HEK293 (cell line): Measurements from ENCODE around the gene BAG5.
A peak's percentile ranks its signal among the peaks of the same experiment; 100 is the strongest.

Experiments
- CTCF ChIA-PET: fragments of 350-600 bp; formaldehyde crosslinking; extraction: SDS; loops from one replicate; lab custom pipeline; 2021; ENCODE audit warnings: antibody characterized with exemption; lab: Yijun Ruan, JAX
- POLR2A ChIA-PET: fragments of 300-600 bp; formaldehyde crosslinking; extraction: SDS; loops from one replicate; lab custom pipeline; 2020; ENCODE audit warnings: antibody characterized with exemption, inconsistent platforms; lab: Yijun Ruan, JAX
- H3K27ac ChIP-seq: fragments of 200-500 bp; sonication (Bioruptor generic); 2 replicates; pipeline ENCODE4 v1.5.1; 2014; ENCODE audit warnings: low read depth, low read length, control low read depth, inconsistent platforms; ENCODE audit errors: extremely low read depth
- H3K36me3 ChIP-seq, 2 experiments: fragments of 200-500 bp in 1 of 2; sonication (Bioruptor generic) in 1 of 2; 1 replicate in 1 of 2; 2 replicates in 1 of 2; pipeline ENCODE4 v1.5.1; 2014 to 2017; ENCODE audit warnings: inconsistent platforms in 2 of 2, low read length in 2 of 2; ENCODE audit not compliant: control insufficient read depth in 2 of 2, insufficient read depth in 1 of 2
- H3K4me1 ChIP-seq: fragments of 200-500 bp; sonication (Bioruptor generic); 2 replicates; pipeline ENCODE4 v1.5.1; 2014; ENCODE audit warnings: mild to moderate bottlenecking, low read length, inconsistent platforms; ENCODE audit not compliant: control insufficient read depth, insufficient read depth
- H3K4me3 ChIP-seq: 2 replicates; pipeline ENCODE4 v1.5.1; 2011; ENCODE audit warnings: low read depth, mild to moderate bottlenecking, control low read depth, low read length, moderate library complexity
- H3K9me3 ChIP-seq: fragments of 200-500 bp; sonication (Bioruptor generic); 2 replicates; pipeline ENCODE4 v1.5.1; 2014; ENCODE audit warnings: low read depth, low read length, inconsistent platforms; ENCODE audit not compliant: control insufficient read depth, insufficient read depth
- GLIS1 ChIP-seq: fragments of 450-650 bp; formaldehyde crosslinking; IDR thresholded peaks from 2 replicates; pipeline ENCODE4 v1.5.1; 2016; ENCODE audit warnings: missing biosample characterization, missing genetic modification characterization
- IKZF3 ChIP-seq: fragments of 450-650 bp; IDR thresholded peaks from 2 replicates; pipeline ENCODE4 v1.5.0; 2018; ENCODE audit warnings: missing biosample characterization, mild to moderate bottlenecking, missing genetic modification characterization, moderate library complexity
- KLF7 ChIP-seq: fragments of 450-650 bp; formaldehyde crosslinking; IDR thresholded peaks from 2 replicates; pipeline ENCODE4 v1.5.1; 2016; ENCODE audit warnings: missing biosample characterization, missing genetic modification characterization, borderline replicate concordance
- WT1 ChIP-seq: fragments of 450-650 bp; formaldehyde crosslinking; IDR thresholded peaks from 2 replicates; pipeline ENCODE4 v1.5.1; 2016; ENCODE audit warnings: missing biosample characterization, missing genetic modification characterization
- ZBTB21 ChIP-seq: fragments of 450-650 bp; formaldehyde crosslinking; IDR thresholded peaks from 2 replicates; pipeline ENCODE4 v1.5.1; 2017; ENCODE audit warnings: missing biosample characterization, missing genetic modification characterization
- ZNF10 ChIP-seq: fragments of 450-650 bp; formaldehyde crosslinking; IDR thresholded peaks from 2 replicates; pipeline ENCODE4 v1.5.1; 2017; ENCODE audit warnings: missing biosample characterization, missing genetic modification characterization
- ZNF121 ChIP-seq: fragments of 450-650 bp; formaldehyde crosslinking; IDR thresholded peaks from 2 replicates; pipeline ENCODE4 v1.5.1; 2016; ENCODE audit warnings: missing biosample characterization, missing genetic modification characterization
- ZNF140 ChIP-seq: fragments of 450-650 bp; formaldehyde crosslinking; IDR thresholded peaks from 2 replicates; pipeline ENCODE4 v1.5.1; 2016; ENCODE audit warnings: missing biosample characterization, missing genetic modification characterization
- ZNF2 ChIP-seq: fragments of 450-650 bp; formaldehyde crosslinking; IDR thresholded peaks from 2 replicates; pipeline ENCODE4 v1.5.1; 2016; ENCODE audit warnings: missing biosample characterization, missing genetic modification characterization
- ZNF529 ChIP-seq: fragments of 450-650 bp; formaldehyde crosslinking; IDR thresholded peaks from 2 replicates; pipeline ENCODE4 v1.5.1; 2017; ENCODE audit warnings: missing genetic modification characterization, missing biosample characterization; ENCODE audit not compliant: insufficient replicate concordance
- ZNF560 ChIP-seq: fragments of 450-650 bp; formaldehyde crosslinking; IDR thresholded peaks from 2 replicates; pipeline ENCODE4 v1.5.1; 2017; ENCODE audit warnings: missing biosample characterization, missing genetic modification characterization, borderline replicate concordance
- ZNF561 ChIP-seq: fragments of 450-650 bp; IDR thresholded peaks from 2 replicates; pipeline ENCODE4 v1.5.1; 2018; ENCODE audit warnings: missing biosample characterization, missing genetic modification characterization, borderline replicate concordance
- ZNF596 ChIP-seq: fragments of 450-650 bp; IDR thresholded peaks from 2 replicates; pipeline ENCODE4 v1.5.0; 2018; ENCODE audit warnings: missing biosample characterization, mild to moderate bottlenecking, missing genetic modification characterization, moderate library complexity
- ZNF623 ChIP-seq: fragments of 450-650 bp; formaldehyde crosslinking; IDR thresholded peaks from 2 replicates; pipeline ENCODE4 v1.5.1; 2016; ENCODE audit warnings: missing biosample characterization, missing genetic modification characterization
- ZNF654 ChIP-seq: fragments of 450-650 bp; formaldehyde crosslinking; IDR thresholded peaks from 2 replicates; pipeline ENCODE4 v1.5.1; 2016; ENCODE audit warnings: low read depth, missing biosample characterization, missing genetic modification characterization
- TF ChIP-seq, protein P1 (sequence below): fragments of 450-650 bp; formaldehyde crosslinking; IDR thresholded peaks from 2 replicates; pipeline ENCODE4 v1.5.1; 2016; ENCODE audit warnings: missing biosample characterization, missing genetic modification characterization
- TF ChIP-seq, protein P2 (sequence below): fragments of 450-650 bp; formaldehyde crosslinking; IDR thresholded peaks from 2 replicates; pipeline ENCODE4 v1.5.1; 2016; ENCODE audit warnings: missing biosample characterization, missing genetic modification characterization
- TF ChIP-seq, protein P3 (sequence below): fragments of 450-650 bp; formaldehyde crosslinking; IDR thresholded peaks from 2 replicates; pipeline ENCODE4 v1.5.1; 2016; ENCODE audit warnings: missing biosample characterization, missing genetic modification characterization
- TF ChIP-seq, protein P4 (sequence below): fragments of 450-650 bp; formaldehyde crosslinking; IDR thresholded peaks from 2 replicates; pipeline ENCODE4 v1.5.1; 2016; ENCODE audit warnings: missing biosample characterization, missing genetic modification characterization

Gene BAG5

GRCh38 chr14:103558071-103558882 is 4.2 kb downstream of the BAG5 start (continued):
- no peak for TF ChIP-seq ZNF529 (tag by site-specific recombination)
- TF ChIP-seq GLIS1 (tag by site-specific recombination), result peak; percentile 89
- no peak for TF ChIP-seq ZNF121
- peak; percentile 32; the same call in 1 of the 2 replicates for TF ChIP-seq ZNF623 (tag by site-specific recombination)
- TF ChIP-seq ZNF561 (tag by site-specific recombination), result no peak; the same call in none of the 2 replicates
- no peak for TF ChIP-seq ZNF140 (tag by site-specific recombination)
- peak; percentile 62 for TF ChIP-seq ZNF10 (tag by site-specific recombination)
- peak; percentile 21; the same call in 1 of the 2 replicates for TF ChIP-seq ZNF596 (tag by site-specific recombination)
- no peak for TF ChIP-seq ZNF2 (tag by site-specific recombination)
- TF ChIP-seq, protein P1, sequence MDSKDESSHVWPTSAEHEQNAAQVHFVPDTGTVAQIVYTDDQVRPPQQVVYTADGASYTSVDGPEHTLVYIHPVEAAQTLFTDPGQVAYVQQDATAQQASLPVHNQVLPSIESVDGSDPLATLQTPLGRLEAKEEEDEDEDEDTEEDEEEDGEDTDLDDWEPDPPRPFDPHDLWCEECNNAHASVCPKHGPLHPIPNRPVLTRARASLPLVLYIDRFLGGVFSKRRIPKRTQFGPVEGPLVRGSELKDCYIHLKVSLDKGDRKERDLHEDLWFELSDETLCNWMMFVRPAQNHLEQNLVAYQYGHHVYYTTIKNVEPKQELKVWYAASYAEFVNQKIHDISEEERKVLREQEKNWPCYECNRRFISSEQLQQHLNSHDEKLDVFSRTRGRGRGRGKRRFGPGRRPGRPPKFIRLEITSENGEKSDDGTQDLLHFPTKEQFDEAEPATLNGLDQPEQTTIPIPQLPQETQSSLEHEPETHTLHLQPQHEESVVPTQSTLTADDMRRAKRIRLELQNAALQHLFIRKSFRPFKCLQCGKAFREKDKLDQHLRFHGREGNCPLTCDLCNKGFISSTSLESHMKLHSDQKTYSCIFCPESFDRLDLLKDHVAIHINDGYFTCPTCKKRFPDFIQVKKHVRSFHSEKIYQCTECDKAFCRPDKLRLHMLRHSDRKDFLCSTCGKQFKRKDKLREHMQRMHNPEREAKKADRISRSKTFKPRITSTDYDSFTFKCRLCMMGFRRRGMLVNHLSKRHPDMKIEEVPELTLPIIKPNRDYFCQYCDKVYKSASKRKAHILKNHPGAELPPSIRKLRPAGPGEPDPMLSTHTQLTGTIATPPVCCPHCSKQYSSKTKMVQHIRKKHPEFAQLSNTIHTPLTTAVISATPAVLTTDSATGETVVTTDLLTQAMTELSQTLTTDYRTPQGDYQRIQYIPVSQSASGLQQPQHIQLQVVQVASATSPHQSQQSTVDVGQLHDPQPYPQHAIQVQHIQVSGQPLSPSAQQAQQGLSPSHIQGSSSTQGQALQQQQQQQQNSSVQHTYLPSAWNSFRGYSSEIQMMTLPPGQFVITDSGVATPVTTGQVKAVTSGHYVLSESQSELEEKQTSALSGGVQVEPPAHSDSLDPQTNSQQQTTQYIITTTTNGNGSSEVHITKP, result peak; percentile 49; the same call in 1 of the 2 replicates
- peak; percentile 65; the same call in 1 of the 2 replicates for TF ChIP-seq WT1 (tag by site-specific recombination)
- TF ChIP-seq, protein P2, sequence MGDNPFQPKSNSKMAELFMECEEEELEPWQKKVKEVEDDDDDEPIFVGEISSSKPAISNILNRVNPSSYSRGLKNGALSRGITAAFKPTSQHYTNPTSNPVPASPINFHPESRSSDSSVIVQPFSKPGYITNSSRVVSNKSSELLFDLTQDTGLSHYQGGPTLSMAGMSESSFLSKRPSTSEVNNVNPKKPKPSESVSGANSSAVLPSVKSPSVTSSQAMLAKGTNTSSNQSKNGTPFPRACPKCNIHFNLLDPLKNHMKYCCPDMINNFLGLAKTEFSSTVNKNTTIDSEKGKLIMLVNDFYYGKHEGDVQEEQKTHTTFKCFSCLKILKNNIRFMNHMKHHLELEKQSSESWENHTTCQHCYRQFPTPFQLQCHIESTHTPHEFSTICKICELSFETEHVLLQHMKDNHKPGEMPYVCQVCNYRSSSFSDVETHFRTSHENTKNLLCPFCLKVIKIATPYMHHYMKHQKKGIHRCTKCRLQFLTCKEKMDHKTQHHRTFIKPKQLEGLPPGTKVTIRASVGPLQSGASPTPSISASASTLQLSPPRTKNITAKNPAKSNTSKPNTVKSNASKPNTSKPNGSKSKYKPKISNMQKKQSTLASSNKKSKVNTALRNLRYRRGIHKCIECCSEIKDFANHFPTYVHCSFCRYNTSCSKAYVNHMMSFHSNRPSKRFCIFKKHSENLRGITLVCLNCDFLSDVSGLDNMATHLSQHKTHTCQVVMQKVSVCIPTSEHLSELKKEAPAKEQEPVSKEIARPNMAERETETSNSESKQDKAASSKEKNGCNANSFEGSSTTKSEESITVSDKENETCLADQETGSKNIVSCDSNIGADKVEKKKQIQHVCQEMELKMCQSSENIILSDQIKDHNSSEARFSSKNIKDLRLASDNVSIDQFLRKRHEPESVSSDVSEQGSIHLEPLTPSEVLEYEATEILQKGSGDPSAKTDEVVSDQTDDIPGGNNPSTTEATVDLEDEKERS (tag by site-specific recombination), result no peak
- peak; percentile 71; the same call in 1 of the 2 replicates for TF ChIP-seq ZBTB21 (tag by site-specific recombination)
- peak; percentile 50; the same call in 1 of the 2 replicates for TF ChIP-seq KLF7 (tag by site-specific recombination)
- TF ChIP-seq ZNF654 (tag by site-specific recombination), result no peak
- TF ChIP-seq ZNF560 (tag by site-specific recombination), result no peak
- peak; percentile 68 for TF ChIP-seq IKZF3 (tag by site-specific recombination)

- POLR2A ChIA-PET, result interaction anchor here (2.1 to 3.1 kb wide), 2 partner anchors 36 to 39 kb away, joined by 9 to 18 read pairs; partner anchors contain the start of gene CKB
Observed at GRCh38 chr14:103556946-103557758, 5.3 kb downstream of the BAG5 start.

More at GRCh38 chr14:103556946-103557758, 5.3 kb downstream of the BAG5 start:
- H3K27ac ChIP-seq, result peak overlapping the region; percentile 8; the same call in 1 of the 2 replicates
- peaks cover 16 to 24% of the 10 kb centered on the region in 2 experiments for H3K36me3 ChIP-seq
- CTCF ChIA-PET, result interaction anchor here (1.2 to 3.8 kb wide), 3 partner anchors 9 to 38 kb away, joined by 3 to 21 read pairs (median 6); no protein-coding TSS in a partner anchor
- TF ChIP-seq, protein P3, sequence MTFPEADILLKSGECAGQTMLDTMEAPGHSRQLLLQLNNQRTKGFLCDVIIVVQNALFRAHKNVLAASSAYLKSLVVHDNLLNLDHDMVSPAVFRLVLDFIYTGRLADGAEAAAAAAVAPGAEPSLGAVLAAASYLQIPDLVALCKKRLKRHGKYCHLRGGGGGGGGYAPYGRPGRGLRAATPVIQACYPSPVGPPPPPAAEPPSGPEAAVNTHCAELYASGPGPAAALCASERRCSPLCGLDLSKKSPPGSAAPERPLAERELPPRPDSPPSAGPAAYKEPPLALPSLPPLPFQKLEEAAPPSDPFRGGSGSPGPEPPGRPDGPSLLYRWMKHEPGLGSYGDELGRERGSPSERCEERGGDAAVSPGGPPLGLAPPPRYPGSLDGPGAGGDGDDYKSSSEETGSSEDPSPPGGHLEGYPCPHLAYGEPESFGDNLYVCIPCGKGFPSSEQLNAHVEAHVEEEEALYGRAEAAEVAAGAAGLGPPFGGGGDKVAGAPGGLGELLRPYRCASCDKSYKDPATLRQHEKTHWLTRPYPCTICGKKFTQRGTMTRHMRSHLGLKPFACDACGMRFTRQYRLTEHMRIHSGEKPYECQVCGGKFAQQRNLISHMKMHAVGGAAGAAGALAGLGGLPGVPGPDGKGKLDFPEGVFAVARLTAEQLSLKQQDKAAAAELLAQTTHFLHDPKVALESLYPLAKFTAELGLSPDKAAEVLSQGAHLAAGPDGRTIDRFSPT (tag by site-specific recombination), result no peak
- TF ChIP-seq, protein P4, sequence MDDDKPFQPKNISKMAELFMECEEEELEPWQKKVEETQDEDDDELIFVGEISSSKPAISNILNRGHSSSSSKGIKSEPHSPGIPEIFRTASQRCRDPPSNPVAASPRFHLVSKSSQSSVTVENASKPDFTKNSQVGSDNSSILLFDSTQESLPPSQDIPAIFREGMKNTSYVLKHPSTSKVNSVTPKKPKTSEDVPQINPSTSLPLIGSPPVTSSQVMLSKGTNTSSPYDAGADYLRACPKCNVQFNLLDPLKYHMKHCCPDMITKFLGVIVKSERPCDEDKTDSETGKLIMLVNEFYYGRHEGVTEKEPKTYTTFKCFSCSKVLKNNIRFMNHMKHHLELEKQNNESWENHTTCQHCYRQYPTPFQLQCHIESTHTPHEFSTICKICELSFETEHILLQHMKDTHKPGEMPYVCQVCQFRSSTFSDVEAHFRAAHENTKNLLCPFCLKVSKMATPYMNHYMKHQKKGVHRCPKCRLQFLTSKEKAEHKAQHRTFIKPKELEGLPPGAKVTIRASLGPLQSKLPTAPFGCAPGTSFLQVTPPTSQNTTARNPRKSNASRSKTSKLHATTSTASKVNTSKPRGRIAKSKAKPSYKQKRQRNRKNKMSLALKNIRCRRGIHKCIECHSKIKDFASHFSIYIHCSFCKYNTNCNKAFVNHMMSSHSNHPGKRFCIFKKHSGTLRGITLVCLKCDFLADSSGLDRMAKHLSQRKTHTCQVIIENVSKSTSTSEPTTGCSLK (tag by site-specific recombination), result no peak
- H3K9me3 ChIP-seq, result no peaks in the 10 kb centered on the region
- no peak overlapping the region for H3K4me3 ChIP-seq
- H3K4me1 ChIP-seq, result peaks cover 39% of the 10 kb centered on the region
